Nephron (organoid): ENCODE measurements around the gene RCAN2.
"Not testable (repeated sequence)": the region's sequence is repeated elsewhere in the genome, so short reads cannot be mapped to it uniquely, and the experiment has no call there.

ENCODE experiments used
- H3K27ac Mint-ChIP-seq, 3 experiments: 2 replicates each; pipeline ENCODE4 v1.8.0; 2020; ENCODE audit warnings: mixed read lengths in 3 of 3, mild to moderate bottlenecking in 2 of 3, moderate library complexity in 1 of 3
- H3K27me3 Mint-ChIP-seq: 2 replicates; pipeline ENCODE4 v1.8.0; 2021; ENCODE audit warnings: low read depth, mild to moderate bottlenecking, moderate library complexity, mixed read lengths
- H3K36me3 Mint-ChIP-seq: 2 replicates; pipeline ENCODE4 v1.8.0; 2020; ENCODE audit warnings: low read depth, mixed read lengths
- H3K4me1 Mint-ChIP-seq: 2 replicates; pipeline ENCODE4 v1.8.0; 2020; ENCODE audit warnings: mixed read lengths
- H3K4me3 Mint-ChIP-seq, 3 experiments: 2 replicates each; pipeline ENCODE4 v1.8.0; 2020; ENCODE audit warnings: mild to moderate bottlenecking in 3 of 3, mixed read lengths in 3 of 3, moderate library complexity in 2 of 3
- H3K9me3 Mint-ChIP-seq: 2 replicates; pipeline ENCODE4 v1.8.0; 2020; ENCODE audit warnings: mixed read lengths
- CTCF ChIP-seq, 3 experiments: fragments of 200-600 bp; sonication (generic); IDR thresholded peaks; one replicate each; pipeline ENCODE4 v1.5.0; 2021; ENCODE audit warnings: antibody characterized with exemption in 3 of 3; ENCODE audit not compliant: unreplicated experiment in 3 of 3

RCAN2 gene

DNA sequence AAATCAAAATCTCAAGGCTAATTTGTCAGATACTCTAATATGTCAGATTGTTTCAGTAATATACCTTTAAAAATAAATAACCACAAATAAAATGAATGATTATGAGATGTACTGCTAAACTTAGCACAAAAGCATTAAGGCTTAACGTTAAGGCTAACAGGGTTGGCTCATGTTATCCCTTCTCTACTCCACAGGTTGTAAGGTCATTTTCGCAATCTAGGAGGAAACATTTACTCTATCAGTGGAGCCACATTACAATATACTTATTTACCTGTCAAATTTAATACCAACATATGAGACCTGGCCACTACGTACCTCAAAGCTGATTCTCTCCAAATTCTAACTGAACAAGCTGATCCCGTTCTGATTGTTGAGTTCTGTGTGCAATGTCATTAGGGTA, 95.7 kb downstream of the RCAN2 start:
- Mint-ChIP-seq H3K27ac (no peak overlapping the region), H3K36me3 (no peaks in the 10 kb centered on the region), H3K27me3 (no peaks in the 10 kb centered on the region), H3K4me3 (no peak overlapping the region), H3K9me3 (peaks cover 3% of the 10 kb centered on the region), H3K4me1 (peaks cover 6% of the 10 kb centered on the region)
- TF ChIP-seq CTCF (IDR thresholded peaks at IDR 0.05; ENCODE audit: unreplicated experiment in 3 of 3), result no peak

- Mint-ChIP-seq H3K27ac (no peak overlapping the region), H3K4me1 (peaks cover 6% of the 10 kb centered on the region), H3K4me3 (no peak overlapping the region), H3K36me3 (no peaks in the 10 kb centered on the region), H3K9me3 (peaks cover 6% of the 10 kb centered on the region), H3K27me3 (no peaks in the 10 kb centered on the region)
- no peak for TF ChIP-seq CTCF (IDR thresholded peaks at IDR 0.05; ENCODE audit: unreplicated experiment in 3 of 3)
These were observed 97.3 kb downstream of the RCAN2 start for GRCh38 chr6:46393940-46394337.

DNA sequence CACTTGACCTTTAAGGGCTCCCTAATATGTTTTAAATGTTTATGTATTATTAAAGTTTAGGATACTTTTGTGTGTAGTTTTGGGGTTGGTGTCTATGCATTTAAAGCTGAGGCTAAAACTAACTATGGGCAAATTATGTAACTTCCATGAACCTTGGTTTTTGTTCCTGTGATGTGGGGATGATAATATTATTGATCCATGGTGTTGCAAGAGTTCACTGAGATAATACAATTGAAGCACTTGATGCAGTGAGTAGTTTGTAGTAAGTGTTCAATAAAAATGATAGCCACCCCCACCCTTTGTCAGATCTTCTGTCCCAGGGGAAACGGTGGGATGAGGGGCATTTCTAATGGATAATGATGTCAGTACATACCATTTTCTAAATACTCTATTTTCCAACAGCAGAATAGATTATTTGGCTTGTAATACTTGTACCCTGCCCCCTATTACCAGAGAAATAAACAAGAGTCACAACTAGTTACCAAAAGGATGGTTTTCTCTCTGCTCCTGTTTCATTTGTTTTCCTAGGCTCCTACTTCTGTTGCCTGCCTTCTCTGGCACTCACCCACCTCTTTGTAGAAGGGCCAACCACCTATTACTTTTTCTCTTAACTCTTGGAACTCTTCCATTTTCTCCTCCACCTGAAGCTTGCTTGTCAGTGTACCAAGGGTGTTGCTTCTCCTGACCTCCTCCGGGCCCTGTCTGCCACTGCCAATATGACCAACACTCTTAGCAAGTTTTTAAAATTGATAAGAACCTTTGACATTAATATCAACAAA, 97.9 kb downstream of the RCAN2 start:
- Mint-ChIP-seq H3K27me3 (no peaks in the 10 kb centered on the region), H3K4me1 (peaks cover 6% of the 10 kb centered on the region), H3K36me3 (no peaks in the 10 kb centered on the region), H3K4me3 (no peak overlapping the region), H3K9me3 (peaks cover 6% of the 10 kb centered on the region), H3K27ac (no peak overlapping the region)
- TF ChIP-seq CTCF (IDR thresholded peaks at IDR 0.05; ENCODE audit: unreplicated experiment in 3 of 3), result no peak

- H3K27ac Mint-ChIP-seq, result no peak overlapping the region
- no peaks in the 10 kb centered on the region for H3K36me3 Mint-ChIP-seq
- H3K27me3 Mint-ChIP-seq, result no peaks in the 10 kb centered on the region
- peaks cover 6% of the 10 kb centered on the region for H3K9me3 Mint-ChIP-seq
- H3K4me3 Mint-ChIP-seq, result no peak overlapping the region
- no peak for TF ChIP-seq CTCF (IDR thresholded peaks at IDR 0.05; ENCODE audit: unreplicated experiment in 3 of 3)
- peaks cover 6% of the 10 kb centered on the region for H3K4me1 Mint-ChIP-seq
These were observed 99.0 kb downstream of the RCAN2 start for GRCh38 chr6:46392294-46392693.

GRCh38 chr6:46390153-46390876, 100.9 kb downstream of the RCAN2 start:
- no peak for TF ChIP-seq CTCF (IDR thresholded peaks at IDR 0.05; ENCODE audit: unreplicated experiment in 3 of 3)
- peaks cover 6% of the 10 kb centered on the region for H3K4me1 Mint-ChIP-seq
- no peak overlapping the region for H3K27ac Mint-ChIP-seq
- H3K4me3 Mint-ChIP-seq, result no peak overlapping the region
- no peaks in the 10 kb centered on the region for H3K36me3 Mint-ChIP-seq
- H3K27me3 Mint-ChIP-seq, result no peaks in the 10 kb centered on the region
- H3K9me3 Mint-ChIP-seq, result peaks cover 8% of the 10 kb centered on the region

GRCh38 chr6:46387728-46388127, 103.5 kb downstream of the RCAN2 start:
- H3K27ac Mint-ChIP-seq, H3K9me3 Mint-ChIP-seq, H3K4me1 Mint-ChIP-seq, H3K36me3 Mint-ChIP-seq, H3K4me3 Mint-ChIP-seq, H3K27me3 Mint-ChIP-seq: not testable (repeated sequence)
